ENCODE measurements around the gene SH3TC1. TPM values are rescaled to one million over a fixed set of nuclear protein-coding genes. Genes with fewer than 3 reads are reported as not detected.

SH3TC1 gene
- total RNA-seq, 1 donor from 2014 or later, result 1.2 TPM

DNA sequence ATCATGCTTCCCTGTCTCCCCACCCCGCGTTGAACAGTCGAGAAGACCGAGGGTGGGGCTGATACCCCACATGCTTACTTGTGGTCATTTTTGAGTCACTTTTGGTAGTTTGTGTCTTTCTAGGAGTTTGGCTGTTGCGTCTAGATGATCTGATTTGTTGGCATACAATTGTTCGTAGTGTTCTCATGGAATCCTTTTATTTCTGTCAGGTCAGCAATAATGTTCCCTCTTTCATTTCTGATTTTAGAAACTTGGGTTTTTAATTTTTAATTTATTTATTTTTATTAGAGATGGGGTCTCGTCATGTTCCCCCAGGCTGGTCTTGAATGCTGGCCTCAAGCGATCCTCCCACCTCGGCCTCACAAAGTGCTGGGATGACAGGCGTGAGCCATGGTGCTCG, 30.9 kb downstream of the SH3TC1 start:
- Mint-ChIP-seq H3K4me1 (ENCODE audit: low read depth, unreplicated experiment) (peaks cover 3% of the 10 kb centered on the region), H3K27me3 (ENCODE audit: low read depth, unreplicated experiment) (peaks cover 6% of the 10 kb centered on the region), H3K4me3 (ENCODE audit: unreplicated experiment) (no peak overlapping the region), H3K9me3 (ENCODE audit: unreplicated experiment) (no peaks in the 10 kb centered on the region), H3K36me3 (ENCODE audit: low read depth, unreplicated experiment) (no peaks in the 10 kb centered on the region), H3K27ac (ENCODE audit: unreplicated experiment) (no peak overlapping the region)
- DNase-seq (ENCODE audit: low read depth) (no peak), FAIRE-seq (no peak)
- Histone ChIP-seq H3K27me3 (ENCODE audit: insufficient read depth, low read length) (no peaks in the 10 kb centered on the region), H4K20me1 (ENCODE audit: insufficient read depth, low read length) (no peaks in the 10 kb centered on the region), H3K4me3 (ENCODE audit: insufficient read depth, low read depth, low read length) (no peak overlapping the region), H3K4me2 (ENCODE audit: low read length) (no peak overlapping the region), H3K9ac (ENCODE audit: low read length) (no peak overlapping the region), H3K79me2 (ENCODE audit: insufficient read depth, low read length) (no peaks in the 10 kb centered on the region), H3K27ac (ENCODE audit: low read depth, low read length) (no peak overlapping the region), H2AFZ (ENCODE audit: low read depth, low read length) (no peak overlapping the region), H3K36me3 (ENCODE audit: insufficient read depth, low read length) (no peaks in the 10 kb centered on the region), H3K9me3 (ENCODE audit: insufficient read depth, low read depth, low read length) (no peaks in the 10 kb centered on the region), H3K4me1 (ENCODE audit: insufficient read depth, low read length) (peaks cover 28% of the 10 kb centered on the region)
- TF ChIP-seq CTCF (IDR thresholded peaks at IDR 0.05; ENCODE audit: insufficient read depth, low read depth, low read length), result no peak
- no peak for TF ChIP-seq EZH2 (IDR thresholded peaks at IDR 0.05; ENCODE audit: insufficient read depth, low read length)

DNA sequence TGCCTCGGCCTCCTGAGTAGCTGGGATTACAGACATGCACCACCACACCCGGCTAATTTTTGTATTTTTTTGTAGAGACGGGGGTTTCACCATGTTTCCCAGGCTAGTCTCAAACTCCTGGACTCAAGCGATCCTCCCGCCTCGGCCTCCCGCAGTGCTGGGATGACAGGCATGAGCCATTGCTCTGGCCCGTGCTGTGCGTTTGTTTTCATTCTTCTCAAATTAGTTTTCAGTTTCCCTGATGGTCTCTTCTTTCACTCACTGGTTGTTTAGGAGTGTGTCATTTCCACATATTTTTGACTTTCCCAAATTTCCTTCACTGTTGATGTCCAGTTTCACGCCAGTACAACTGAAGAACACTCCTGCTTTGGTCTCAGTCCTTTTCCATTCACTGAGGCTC, 31.8 kb downstream of the SH3TC1 start:
- Histone ChIP-seq H3K27ac (ENCODE audit: low read depth, low read length) (no peak overlapping the region), H3K36me3 (ENCODE audit: insufficient read depth, low read length) (no peaks in the 10 kb centered on the region), H3K4me2 (ENCODE audit: low read length) (peak overlapping the region; percentile 5), H2AFZ (ENCODE audit: low read depth, low read length) (no peak overlapping the region), H3K9me3 (ENCODE audit: insufficient read depth, low read depth, low read length) (no peaks in the 10 kb centered on the region), H3K9ac (ENCODE audit: low read length) (no peak overlapping the region), H3K27me3 (ENCODE audit: insufficient read depth, low read length) (no peaks in the 10 kb centered on the region), H3K4me3 (ENCODE audit: insufficient read depth, low read depth, low read length) (no peak overlapping the region), H3K79me2 (ENCODE audit: insufficient read depth, low read length) (no peaks in the 10 kb centered on the region), H4K20me1 (ENCODE audit: insufficient read depth, low read length) (no peaks in the 10 kb centered on the region), H3K4me1 (ENCODE audit: insufficient read depth, low read length) (peaks cover 22% of the 10 kb centered on the region)
- no peak for TF ChIP-seq EZH2 (IDR thresholded peaks at IDR 0.05; ENCODE audit: insufficient read depth, low read length)
- TF ChIP-seq CTCF (IDR thresholded peaks at IDR 0.05; ENCODE audit: insufficient read depth, low read depth, low read length), result no peak
- no peaks in the 10 kb centered on the region for H3K9me3 Mint-ChIP-seq (ENCODE audit: unreplicated experiment)
- no peak for DNase-seq (ENCODE audit: low read depth)
- peaks cover 7% of the 10 kb centered on the region for H3K27me3 Mint-ChIP-seq (ENCODE audit: low read depth, unreplicated experiment)
- no peak overlapping the region for H3K4me3 Mint-ChIP-seq (ENCODE audit: unreplicated experiment)
- peaks cover 3% of the 10 kb centered on the region for H3K4me1 Mint-ChIP-seq (ENCODE audit: low read depth, unreplicated experiment)
- no peaks in the 10 kb centered on the region for H3K36me3 Mint-ChIP-seq (ENCODE audit: low read depth, unreplicated experiment)
- no peak for FAIRE-seq
- H3K27ac Mint-ChIP-seq (ENCODE audit: unreplicated experiment), result no peak overlapping the region

- no peaks in the 10 kb centered on the region for H3K27me3 ChIP-seq (ENCODE audit: insufficient read depth, low read length)
- no peak overlapping the region for H3K4me3 ChIP-seq (ENCODE audit: insufficient read depth, low read depth, low read length)
- no peak overlapping the region for H3K4me2 ChIP-seq (ENCODE audit: low read length)
- Mint-ChIP-seq H3K36me3 (ENCODE audit: low read depth, unreplicated experiment) (no peaks in the 10 kb centered on the region), H3K4me1 (ENCODE audit: low read depth, unreplicated experiment) (no peaks in the 10 kb centered on the region), H3K9me3 (ENCODE audit: unreplicated experiment) (no peaks in the 10 kb centered on the region), H3K4me3 (ENCODE audit: unreplicated experiment) (no peak overlapping the region), H3K27ac (ENCODE audit: unreplicated experiment) (no peak overlapping the region), H3K27me3 (ENCODE audit: low read depth, unreplicated experiment) (peaks cover 6% of the 10 kb centered on the region)
- H3K4me1 ChIP-seq (ENCODE audit: insufficient read depth, low read length), result peaks cover 16% of the 10 kb centered on the region
- H3K36me3 ChIP-seq (ENCODE audit: insufficient read depth, low read length), result no peaks in the 10 kb centered on the region
- H3K9me3 ChIP-seq (ENCODE audit: insufficient read depth, low read depth, low read length), result no peaks in the 10 kb centered on the region
- no peak overlapping the region for H3K27ac ChIP-seq (ENCODE audit: low read depth, low read length)
- TF ChIP-seq CTCF (IDR thresholded peaks at IDR 0.05; ENCODE audit: insufficient read depth, low read depth, low read length) (no peak), EZH2 (IDR thresholded peaks at IDR 0.05; ENCODE audit: insufficient read depth, low read length) (no peak)
- DNase-seq (ENCODE audit: low read depth) (no peak), FAIRE-seq (no peak)
- no peak overlapping the region for H2AFZ ChIP-seq (ENCODE audit: low read depth, low read length)
- no peaks in the 10 kb centered on the region for H4K20me1 ChIP-seq (ENCODE audit: insufficient read depth, low read length)
- no peaks in the 10 kb centered on the region for H3K79me2 ChIP-seq (ENCODE audit: insufficient read depth, low read length)
- H3K9ac ChIP-seq (ENCODE audit: low read length), result no peak overlapping the region
These were observed 32.5 kb downstream of the SH3TC1 start for GRCh38 chr4:8231551-8232049.
